ENCODE results near the gene TEX19. TPM values are rescaled to one million over a fixed set of nuclear protein-coding genes. Genes with fewer than 3 reads are reported as not detected.

Gene TEX19
- total and polyA plus RNA-seq, 2 of the 4 experiments (the other 2 are of a cell fraction), result under 0.01 to 0.03 TPM

- in situ Hi-C loops (cut with MboI; ENCODE audit: low sequenced_read_pairs), result no loop called here
- no peak overlapping the region for H2AK9ac ChIP-seq (replicated peaks; ENCODE audit: low read depth, low read length, poor library complexity)
- H4K91ac ChIP-seq (ENCODE audit: insufficient read depth, low read depth, low read length), result no peak overlapping the region
These were observed 16.5 kb downstream of the TEX19 start for GRCh38 chr17:82375359-82376041.

More at GRCh38 chr17:82375359-82376041, 16.5 kb downstream of the TEX19 start:
- Histone ChIP-seq H3K18ac (ENCODE audit: low read depth, low read length) (no peak overlapping the region), H4K5ac (ENCODE audit: low read depth, low read length) (no peak overlapping the region), H2AK5ac (ENCODE audit: low read depth, low read length) (no peak overlapping the region), H3K23ac (ENCODE audit: low read depth, low read length) (no peak overlapping the region), H3K9me3 (ENCODE audit: control insufficient read depth, insufficient read depth, low read length) (no peaks in the 10 kb centered on the region), H3K4me3 (ENCODE audit: insufficient read depth, low read depth, low read length) (no peak overlapping the region), H3K79me1 (ENCODE audit: low read depth in 1 of 2, low read length in 2 of 2) (no peaks in the 10 kb centered on the region), H3K4me1 (ENCODE audit: control insufficient read depth, insufficient read depth, low read length) (no peaks in the 10 kb centered on the region), H3K14ac (replicated peaks; ENCODE audit: low read depth, low read length) (no peak overlapping the region), H2BK15ac (ENCODE audit: low read depth, low read length) (no peak overlapping the region), H2AFZ (replicated peaks; ENCODE audit: low read length, poor library complexity) (no peak overlapping the region), H3K36me3 (ENCODE audit: control insufficient read depth, insufficient read depth, low read length) (no peaks in the 10 kb centered on the region), H3K27me3 (ENCODE audit: control insufficient read depth, insufficient read depth, low read length) (peaks cover 69% of the 10 kb centered on the region), H4K20me1 (ENCODE audit: insufficient read depth, low read length) (no peaks in the 10 kb centered on the region), H3K27ac (ENCODE audit: insufficient read depth, low read length) (no peak overlapping the region), H2BK20ac (ENCODE audit: low read depth, low read length) (no peak overlapping the region), H3K4ac (ENCODE audit: low read depth, low read length) (no peak overlapping the region), H3K9me1 (ENCODE audit: insufficient read depth, low read length) (no peaks in the 10 kb centered on the region), H2BK120ac (ENCODE audit: low read depth, low read length) (no peak overlapping the region), H3K56ac (ENCODE audit: extremely low read depth, insufficient read depth, low read length) (no peak overlapping the region), H2BK5ac (ENCODE audit: low read depth, low read length, poor library complexity, severe bottlenecking) (no peak overlapping the region), H3K9ac (ENCODE audit: low read depth, low read length) (no peak overlapping the region), H4K8ac (ENCODE audit: low read depth in 2 of 2, low read length in 2 of 2) (no peak overlapping the region), H3K4me2 (ENCODE audit: low read depth, low read length) (no peak overlapping the region)
- TF ChIP-seq CTCF (conservative IDR thresholded peaks at IDR 0.05; ENCODE audit: low read depth, low read length), result no peak
- TF ChIP-seq RAD21 (IDR thresholded peaks at IDR 0.05; ENCODE audit: low read length), result no peak
- no peak for TF ChIP-seq RFX5 (IDR thresholded peaks at IDR 0.05; ENCODE audit: low read depth, low read length)
- TF ChIP-seq MXI1 (IDR thresholded peaks at IDR 0.05; ENCODE audit: borderline replicate concordance, low read depth, low read length), result no peak
- no peak for TF ChIP-seq BHLHE40 (IDR thresholded peaks at IDR 0.05; ENCODE audit: low read depth, low read length)
- TF ChIP-seq POLR2A (IDR thresholded peaks at IDR 0.05; ENCODE audit: low read depth, low read length), result no peak
- dilution Hi-C loops (cut with HindIII; ENCODE audit: low sequenced_read_pairs, unreplicated experiment) (no loop called here), intact Hi-C loops (cut with micrococcal nuclease) (no loop called here)
- ChIA-PET POLR2A (ENCODE audit: unreplicated experiment) (no interaction called here), CTCF (no interaction called here)
- ATAC-seq (ENCODE audit: low read depth), result no peak
- 46% methylated on average over 27 of the region's 46 CpGs; no CpG with 5 or more reads in 1 of the 2 experiments for WGBS, 2 experiments (ENCODE audit: extremely low coverage in 2 of 2, insufficient read length in 1 of 2)
- BruUV-seq (replicated peaks), result no TSS peak
- no peak for DNase-seq

Measured in IMR-90 (cell line).